Astrocyte of the spinal cord (primary cell): ENCODE results near the gene DMRT1.

Source experiments
- DNase-seq: peaks from one replicate; pipeline ENCODE4 v3.0.0; 2011; ENCODE audit warnings: low read depth, low spot score
- H3K4me3 ChIP-seq: 2 replicates; pipeline ENCODE4 v1.5.1; 2011; ENCODE audit warnings: low read depth, mild to moderate bottlenecking, low read length, moderate library complexity
- CTCF ChIP-seq: IDR thresholded peaks from 2 replicates; pipeline ENCODE4 v1.5.1; 2012; ENCODE audit warnings: low read depth, mild to moderate bottlenecking, low read length, inconsistent platforms
- in situ Hi-C: cut with HindIII; loops from 2 replicates; pipeline ENCODE4 v1.10.0; 2017; ENCODE audit warnings: low sequenced_read_pairs

Gene DMRT1

GRCh38 chr9:976258-976942 is 134.9 kb downstream of the DMRT1 start, which contains the start of gene DMRT3:
Gene DMRT3, plus strand, starts transcription at chr9:976655. Its CDS starts 347 bp downstream, at chr9:977002.
- in situ Hi-C loops = no loop called here
- no peak for TF ChIP-seq CTCF
- no peak within 1 kb of the TSS for H3K4me3 ChIP-seq
- DNase-seq = no peak

DNA sequence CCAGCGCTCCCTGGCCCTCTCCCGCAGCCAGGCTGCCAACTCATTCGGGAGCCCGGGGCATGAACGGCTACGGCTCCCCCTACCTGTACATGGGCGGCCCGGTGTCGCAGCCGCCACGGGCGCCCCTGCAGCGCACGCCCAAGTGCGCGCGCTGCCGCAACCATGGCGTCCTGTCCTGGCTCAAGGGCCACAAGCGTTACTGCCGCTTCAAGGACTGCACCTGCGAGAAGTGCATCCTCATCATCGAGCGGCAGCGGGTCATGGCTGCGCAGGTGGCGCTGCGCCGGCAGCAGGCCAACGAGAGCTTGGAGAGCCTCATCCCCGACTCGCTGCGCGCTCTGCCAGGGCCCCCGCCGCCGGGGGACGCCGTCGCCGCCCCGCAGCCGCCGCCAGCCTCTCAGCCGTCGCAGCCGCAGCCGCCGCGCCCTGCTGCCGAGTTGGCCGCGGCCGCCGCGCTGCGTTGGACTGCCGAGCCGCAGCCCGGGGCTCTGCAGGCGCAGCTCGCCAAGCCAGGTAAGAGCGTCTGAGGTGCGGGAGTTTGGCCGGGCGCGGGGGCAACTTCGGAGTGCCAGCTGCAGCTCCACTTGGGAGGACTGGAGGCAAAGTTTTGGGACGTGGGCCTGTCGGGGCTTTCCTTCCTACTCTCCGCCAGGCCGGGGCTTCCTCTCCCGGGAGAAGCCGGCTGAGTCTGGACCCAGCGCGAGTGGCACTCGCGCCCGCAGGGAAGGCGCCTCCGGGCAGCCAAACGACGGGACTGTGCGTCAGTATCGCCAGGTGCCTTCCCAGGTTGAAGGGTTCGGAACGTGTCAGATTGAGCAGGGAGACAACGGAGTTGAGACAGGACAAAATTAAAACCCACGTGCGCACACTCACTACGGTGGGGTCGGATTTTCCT is 135.7 kb downstream of the DMRT1 start:
- no peak for DNase-seq
- in situ Hi-C loops = no loop called here
- no peak overlapping the region for H3K4me3 ChIP-seq
- TF ChIP-seq CTCF = no peak

- in situ Hi-C loops = no loop called here
- DNase-seq = no peak
- no peak overlapping the region for H3K4me3 ChIP-seq
- TF ChIP-seq CTCF = no peak
These were observed 136.6 kb downstream of the DMRT1 start for GRCh38 chr9:977838-978830.

DNA sequence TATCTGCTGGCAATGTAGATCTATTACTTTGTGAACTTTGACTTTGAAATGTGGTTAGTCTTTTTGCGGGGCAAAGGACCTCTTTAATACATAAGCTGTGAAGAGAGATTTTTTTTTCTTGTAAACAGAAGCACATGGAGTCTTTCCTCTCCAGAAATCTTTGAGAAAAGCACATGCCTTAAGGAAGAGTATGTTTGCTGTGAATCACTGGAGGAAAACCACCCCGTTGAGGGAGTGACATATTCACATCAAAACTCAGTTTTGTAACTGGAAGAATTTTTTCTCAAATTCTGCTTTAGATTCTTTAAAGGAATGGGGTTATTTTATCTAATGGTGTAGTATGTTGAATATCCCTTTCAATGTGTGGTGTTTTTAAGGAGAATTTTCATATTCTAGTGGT is 138.5 kb downstream of the DMRT1 start:
- in situ Hi-C loops = no loop called here
- no peak for DNase-seq
- no peak overlapping the region for H3K4me3 ChIP-seq
- no peak for TF ChIP-seq CTCF

GRCh38 chr9:980640-981039 is 139.1 kb downstream of the DMRT1 start:
- in situ Hi-C loops = no loop called here
- no peak for DNase-seq
- TF ChIP-seq CTCF = no peak
- no peak overlapping the region for H3K4me3 ChIP-seq

DNA sequence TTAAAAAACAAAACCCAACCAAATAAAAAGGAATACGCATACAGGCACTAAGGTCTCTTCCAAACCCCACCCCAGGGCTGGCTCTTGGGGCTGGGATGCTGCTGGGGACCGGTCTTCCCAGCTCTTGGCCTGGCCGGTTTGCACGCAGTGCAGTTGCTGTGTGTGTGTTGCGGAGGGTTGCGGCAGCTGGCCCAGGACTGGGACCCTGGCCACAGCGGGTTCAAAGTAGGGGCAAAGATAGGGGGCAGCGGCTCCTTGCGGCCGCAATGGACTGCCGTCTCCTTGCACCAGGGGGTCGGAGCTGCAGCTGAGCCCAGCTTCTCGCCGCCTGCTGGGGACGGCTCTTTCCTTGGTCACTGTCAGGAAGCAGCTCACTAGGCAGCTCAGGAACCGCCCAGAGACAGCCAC is 140.0 kb downstream of the DMRT1 start:
- no peak for DNase-seq
- no peak overlapping the region for H3K4me3 ChIP-seq
- in situ Hi-C loops = no loop called here
- TF ChIP-seq CTCF = no peak
